Endodermal cell (in vitro differentiated cells): Measurements from ENCODE around the gene NSMCE1. TPM values are rescaled to one million over a fixed set of nuclear protein-coding genes. Genes with fewer than 3 reads are reported as not detected.
"Not testable (repeated sequence)": the region's sequence is repeated elsewhere in the genome, so short reads cannot be mapped to it uniquely, and the experiment has no call there.

Experiments used
- DNase-seq: peaks from one replicate; pipeline ENCODE4 v3.0.0-alpha.2; 2017
- H3K27ac ChIP-seq: 2 replicates; pipeline ENCODE4 v1.5.1; 2013; ENCODE audit warnings: mild to moderate bottlenecking, low read depth, low read length, moderate library complexity
- H3K27me3 ChIP-seq: 2 replicates; pipeline ENCODE4 v1.6.1; 2013; ENCODE audit warnings: mild to moderate bottlenecking, low read length, moderate library complexity; ENCODE audit not compliant: insufficient read depth, control insufficient read depth, poor library complexity, severe bottlenecking
- H3K36me3 ChIP-seq: 2 replicates; pipeline ENCODE4 v1.7.0; 2013; ENCODE audit warnings: mild to moderate bottlenecking, low read length, moderate library complexity; ENCODE audit not compliant: control insufficient read depth, insufficient read depth
- H3K4me1 ChIP-seq: one replicate; pipeline ENCODE4 v1.7.0; 2013; ENCODE audit warnings: low read length; ENCODE audit not compliant: control insufficient read depth, insufficient read depth
- H3K4me3 ChIP-seq: 2 replicates; pipeline ENCODE4 v1.5.1; 2013; ENCODE audit warnings: mild to moderate bottlenecking, low read length, moderate library complexity
- H3K9ac ChIP-seq: 2 replicates; pipeline ENCODE4 v1.6.1; 2013; ENCODE audit warnings: mild to moderate bottlenecking, low read length, moderate library complexity; ENCODE audit not compliant: poor library complexity, severe bottlenecking; ENCODE audit errors: extremely low read depth
- H3K9me3 ChIP-seq: 2 replicates; pipeline ENCODE4 v1.6.1; 2013; ENCODE audit warnings: mild to moderate bottlenecking, low read length, moderate library complexity; ENCODE audit not compliant: control insufficient read depth
- H3K27ac Mint-ChIP-seq: 2 replicates; pipeline ENCODE4 v1.8.0; 2020; ENCODE audit warnings: mixed read lengths
- H3K27me3 Mint-ChIP-seq: 2 replicates; pipeline ENCODE4 v1.8.0; 2021; ENCODE audit warnings: mild to moderate bottlenecking, mixed read lengths; ENCODE audit not compliant: insufficient read depth
- H3K36me3 Mint-ChIP-seq: 2 replicates; pipeline ENCODE4 v1.8.0; 2020; ENCODE audit warnings: low read depth, mixed read lengths
- H3K4me1 Mint-ChIP-seq: 2 replicates; pipeline ENCODE4 v1.8.0; 2020; ENCODE audit warnings: mixed read lengths
- H3K4me3 Mint-ChIP-seq: 2 replicates; pipeline ENCODE4 v1.8.0; 2020; ENCODE audit warnings: mild to moderate bottlenecking, moderate library complexity, mixed read lengths
- H3K9me3 Mint-ChIP-seq: 2 replicates; pipeline ENCODE4 v1.8.0; 2020; ENCODE audit warnings: mild to moderate bottlenecking, mixed read lengths
- CTCF ChIP-seq: fragments of 200-600 bp; sonication (generic); conservative IDR thresholded peaks from 2 replicates; pipeline ENCODE4 v1.5.0; 2021; ENCODE audit warnings: antibody characterized with exemption, mild to moderate bottlenecking
- WGBS, 2 experiments: methylation state at CpG; one replicate each; pipeline versions ENCODE4 v1.1.5 to v1.1.7; 2013; ENCODE audit warnings: missing lambda C conversion rate in 2 of 2, mixed read lengths in 1 of 2; ENCODE audit not compliant: insufficient coverage in 1 of 2, insufficient read length in 1 of 2; 5-methylcytosine and 5-hydroxymethylcytosine counted together
- total RNA-seq, 2 donors: library from RNA; stranded (reverse); fragmentation: NEBNext Ultra II Directional in 1 of 2; extraction: Animal tissue kit (Norgen Biotek cat#: 25700) in 1 of 2; gene quantifications; 2 replicates in 1 of 2; 3 replicates in 1 of 2; pipeline ENCODE4 v1.2.1, GENCODE V29; 2021

The NSMCE1 gene
- total RNA-seq, 2 donors from 2014 or later = 22.3 to 22.4 TPM

DNA sequence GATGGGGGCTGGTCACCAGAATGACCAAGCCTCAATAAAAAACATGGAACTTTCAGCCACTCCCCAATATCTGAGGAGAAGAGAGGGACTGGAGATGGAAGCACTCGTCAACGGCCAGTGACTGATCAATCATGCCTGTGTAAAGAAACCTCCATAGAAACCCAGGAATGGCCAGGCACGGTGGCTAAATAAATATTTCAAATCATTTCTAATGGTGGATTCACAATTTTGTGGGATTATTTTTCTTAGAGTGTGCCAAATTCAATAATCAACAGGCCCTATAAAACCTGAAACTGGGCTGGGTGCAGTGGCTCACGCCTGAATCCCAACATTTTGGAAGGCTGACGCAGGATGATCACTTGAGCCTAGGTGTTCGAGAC, 16.4 kb downstream of the NSMCE1 start:
- Mint-ChIP-seq H3K4me3 (no peak overlapping the region), H3K36me3 (peaks cover 3% of the 10 kb centered on the region), H3K27ac (no peak overlapping the region), H3K27me3 (no peaks in the 10 kb centered on the region), H3K9me3 (no peaks in the 10 kb centered on the region), H3K4me1 (peaks cover 18% of the 10 kb centered on the region)
- no peak overlapping the region for H3K9ac ChIP-seq
- H3K36me3 ChIP-seq = no peaks in the 10 kb centered on the region
- H3K4me1 ChIP-seq = no peaks in the 10 kb centered on the region
- TF ChIP-seq CTCF = no peak
- WGBS, 2 experiments = 94 to 100% methylated on average over 3 to 6 of the region's 6 CpGs
- DNase-seq = no peak
- H3K27me3 ChIP-seq = no peaks in the 10 kb centered on the region
- no peak overlapping the region for H3K27ac ChIP-seq
- H3K9me3 ChIP-seq = no peaks in the 10 kb centered on the region
- no peak overlapping the region for H3K4me3 ChIP-seq

GRCh38 chr16:27251541-27252205, 16.9 kb downstream of the NSMCE1 start:
- Mint-ChIP-seq H3K27me3 (no peaks in the 10 kb centered on the region), H3K4me1 (peaks cover 18% of the 10 kb centered on the region), H3K27ac (no peak overlapping the region), H3K9me3 (no peaks in the 10 kb centered on the region), H3K4me3 (no peak overlapping the region), H3K36me3 (peaks cover 2% of the 10 kb centered on the region)
- Histone ChIP-seq H3K9me3 (no peaks in the 10 kb centered on the region), H3K9ac (no peak overlapping the region), H3K4me1 (no peaks in the 10 kb centered on the region), H3K36me3 (no peaks in the 10 kb centered on the region), H3K27ac (no peak overlapping the region), H3K27me3 (no peaks in the 10 kb centered on the region), H3K4me3 (no peak overlapping the region)
- TF ChIP-seq CTCF = no peak
- peak; percentile 17 for DNase-seq
- WGBS, 2 experiments = 85 to 97% methylated on average over 4 to 8 of the region's 8 CpGs

GRCh38 chr16:27248886-27249285, 19.7 kb downstream of the NSMCE1 start:
- peaks cover 18% of the 10 kb centered on the region for H3K4me1 Mint-ChIP-seq
- not testable (repeated sequence) for H3K27ac Mint-ChIP-seq, H3K27me3 ChIP-seq, H3K9ac ChIP-seq, H3K9me3 ChIP-seq, H3K4me3 ChIP-seq, H3K36me3 ChIP-seq, H3K27ac ChIP-seq, H3K4me1 ChIP-seq, H3K4me3 Mint-ChIP-seq, H3K36me3 Mint-ChIP-seq, H3K27me3 Mint-ChIP-seq, H3K9me3 Mint-ChIP-seq
- 89 to 97% methylated on average over 1 to 3 of the region's 4 CpGs for WGBS, 2 experiments
- DNase-seq = peak; percentile 14

- Histone ChIP-seq H3K4me3 (no peak overlapping the region), H3K36me3 (no peaks in the 10 kb centered on the region), H3K27ac (no peak overlapping the region), H3K9ac (no peak overlapping the region), H3K27me3 (no peaks in the 10 kb centered on the region), H3K9me3 (no peaks in the 10 kb centered on the region), H3K4me1 (no peaks in the 10 kb centered on the region)
- peaks cover 21% of the 10 kb centered on the region for H3K4me1 Mint-ChIP-seq
- no peak overlapping the region for H3K4me3 Mint-ChIP-seq
- DNase-seq = no peak
- H3K36me3 Mint-ChIP-seq = no peaks in the 10 kb centered on the region
- no peaks in the 10 kb centered on the region for H3K27me3 Mint-ChIP-seq
- no peaks in the 10 kb centered on the region for H3K9me3 Mint-ChIP-seq
- no peak overlapping the region for H3K27ac Mint-ChIP-seq
- TF ChIP-seq CTCF = no peak
- 91 to 100% methylated on average over 1 of the region's 2 CpGs for WGBS, 2 experiments
Measured at GRCh38 chr16:27248036-27248435, 20.5 kb downstream of the NSMCE1 start.

DNA sequence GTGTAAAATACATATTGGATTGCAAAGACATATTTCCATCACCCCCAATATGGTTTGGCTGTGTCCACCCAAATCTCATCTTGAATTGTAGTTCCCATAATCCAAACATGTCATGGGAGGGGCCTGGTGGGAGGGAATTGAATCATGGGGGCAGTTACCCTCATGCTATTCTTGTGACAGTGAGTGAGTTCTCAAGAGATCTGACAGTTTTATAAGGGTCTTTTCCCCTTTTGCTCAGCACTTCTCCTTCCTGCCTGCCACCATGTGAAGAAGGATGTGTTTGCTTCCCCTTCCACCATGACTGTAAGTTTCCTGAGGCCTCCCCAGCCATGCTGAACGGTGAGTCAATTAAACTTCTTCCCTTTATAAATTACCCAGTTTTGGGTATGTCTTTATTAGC, 21.5 kb downstream of the NSMCE1 start:
- DNase-seq = peak; percentile 16
- 100% methylated on average over 1 of the region's 1 CpG; no CpG with 5 or more reads in 1 of the 2 experiments for WGBS, 2 experiments
- not testable (repeated sequence) for H3K9ac ChIP-seq, H3K36me3 Mint-ChIP-seq, H3K27me3 ChIP-seq, H3K27ac Mint-ChIP-seq, H3K9me3 ChIP-seq, H3K27me3 Mint-ChIP-seq, H3K4me1 ChIP-seq, H3K27ac ChIP-seq, H3K36me3 ChIP-seq, H3K4me3 ChIP-seq, H3K9me3 Mint-ChIP-seq, H3K4me3 Mint-ChIP-seq
- peaks cover 25% of the 10 kb centered on the region for H3K4me1 Mint-ChIP-seq
